ENCODE results near the gene KDSR. TPM values are rescaled to one million over a fixed set of nuclear protein-coding genes. Genes with fewer than 3 reads are reported as not detected.

The KDSR gene
- total and polyA plus RNA-seq, 9 of the 15 experiments (the other 6 are each of a cell fraction or from before 2014, with no cell fraction given) = 4.0 to 24.7 (median 12.4) TPM

DNA sequence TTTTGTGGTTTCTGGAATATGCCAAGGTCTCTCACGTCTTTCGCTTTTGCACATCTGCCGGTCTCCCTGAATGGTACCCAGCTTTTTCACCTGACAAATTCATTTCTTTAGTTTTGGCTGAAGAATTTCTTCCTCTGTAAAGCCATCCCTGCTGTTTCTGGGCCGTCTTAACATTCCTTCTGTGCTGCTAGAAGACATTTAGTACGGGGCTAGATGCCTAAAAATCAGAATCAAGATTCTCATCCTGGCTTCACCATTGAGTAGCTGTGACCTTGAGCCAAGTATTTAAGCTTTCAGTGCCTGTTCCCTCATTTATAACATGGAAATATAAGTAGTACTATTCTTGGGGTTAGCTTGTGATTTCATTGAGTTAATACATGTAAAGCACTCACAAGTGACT is 41.0 kb downstream of the KDSR start (continued):
- TF ChIP-seq, protein P1, sequence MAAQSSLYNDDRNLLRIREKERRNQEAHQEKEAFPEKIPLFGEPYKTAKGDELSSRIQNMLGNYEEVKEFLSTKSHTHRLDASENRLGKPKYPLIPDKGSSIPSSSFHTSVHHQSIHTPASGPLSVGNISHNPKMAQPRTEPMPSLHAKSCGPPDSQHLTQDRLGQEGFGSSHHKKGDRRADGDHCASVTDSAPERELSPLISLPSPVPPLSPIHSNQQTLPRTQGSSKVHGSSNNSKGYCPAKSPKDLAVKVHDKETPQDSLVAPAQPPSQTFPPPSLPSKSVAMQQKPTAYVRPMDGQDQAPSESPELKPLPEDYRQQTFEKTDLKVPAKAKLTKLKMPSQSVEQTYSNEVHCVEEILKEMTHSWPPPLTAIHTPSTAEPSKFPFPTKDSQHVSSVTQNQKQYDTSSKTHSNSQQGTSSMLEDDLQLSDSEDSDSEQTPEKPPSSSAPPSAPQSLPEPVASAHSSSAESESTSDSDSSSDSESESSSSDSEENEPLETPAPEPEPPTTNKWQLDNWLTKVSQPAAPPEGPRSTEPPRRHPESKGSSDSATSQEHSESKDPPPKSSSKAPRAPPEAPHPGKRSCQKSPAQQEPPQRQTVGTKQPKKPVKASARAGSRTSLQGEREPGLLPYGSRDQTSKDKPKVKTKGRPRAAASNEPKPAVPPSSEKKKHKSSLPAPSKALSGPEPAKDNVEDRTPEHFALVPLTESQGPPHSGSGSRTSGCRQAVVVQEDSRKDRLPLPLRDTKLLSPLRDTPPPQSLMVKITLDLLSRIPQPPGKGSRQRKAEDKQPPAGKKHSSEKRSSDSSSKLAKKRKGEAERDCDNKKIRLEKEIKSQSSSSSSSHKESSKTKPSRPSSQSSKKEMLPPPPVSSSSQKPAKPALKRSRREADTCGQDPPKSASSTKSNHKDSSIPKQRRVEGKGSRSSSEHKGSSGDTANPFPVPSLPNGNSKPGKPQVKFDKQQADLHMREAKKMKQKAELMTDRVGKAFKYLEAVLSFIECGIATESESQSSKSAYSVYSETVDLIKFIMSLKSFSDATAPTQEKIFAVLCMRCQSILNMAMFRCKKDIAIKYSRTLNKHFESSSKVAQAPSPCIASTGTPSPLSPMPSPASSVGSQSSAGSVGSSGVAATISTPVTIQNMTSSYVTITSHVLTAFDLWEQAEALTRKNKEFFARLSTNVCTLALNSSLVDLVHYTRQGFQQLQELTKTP (IDR thresholded peaks at IDR 0.05; ENCODE audit: low read depth in 1 of 2, partially characterized antibody in 2 of 2) = no peak
- TF ChIP-seq CEBPG (CRISPR knock-in tag; IDR thresholded peaks at IDR 0.05) = no peak
- no peak for TF ChIP-seq CEBPG (tag; conservative IDR thresholded peaks at IDR 0.05 in 1 of 2, IDR thresholded peaks at IDR 0.05 in 1 of 2)
- no peak for TF ChIP-seq MYBL2 (IDR thresholded peaks at IDR 0.05; ENCODE audit: low read depth)
- no peak for TF ChIP-seq MYBL2 (CRISPR knock-in tag; IDR thresholded peaks at IDR 0.05; ENCODE audit: borderline replicate concordance)
- TF ChIP-seq ZFP30 (CRISPR knock-in tag; IDR thresholded peaks at IDR 0.05; ENCODE audit: borderline replicate concordance) = no peak
- TF ChIP-seq, protein P2, sequence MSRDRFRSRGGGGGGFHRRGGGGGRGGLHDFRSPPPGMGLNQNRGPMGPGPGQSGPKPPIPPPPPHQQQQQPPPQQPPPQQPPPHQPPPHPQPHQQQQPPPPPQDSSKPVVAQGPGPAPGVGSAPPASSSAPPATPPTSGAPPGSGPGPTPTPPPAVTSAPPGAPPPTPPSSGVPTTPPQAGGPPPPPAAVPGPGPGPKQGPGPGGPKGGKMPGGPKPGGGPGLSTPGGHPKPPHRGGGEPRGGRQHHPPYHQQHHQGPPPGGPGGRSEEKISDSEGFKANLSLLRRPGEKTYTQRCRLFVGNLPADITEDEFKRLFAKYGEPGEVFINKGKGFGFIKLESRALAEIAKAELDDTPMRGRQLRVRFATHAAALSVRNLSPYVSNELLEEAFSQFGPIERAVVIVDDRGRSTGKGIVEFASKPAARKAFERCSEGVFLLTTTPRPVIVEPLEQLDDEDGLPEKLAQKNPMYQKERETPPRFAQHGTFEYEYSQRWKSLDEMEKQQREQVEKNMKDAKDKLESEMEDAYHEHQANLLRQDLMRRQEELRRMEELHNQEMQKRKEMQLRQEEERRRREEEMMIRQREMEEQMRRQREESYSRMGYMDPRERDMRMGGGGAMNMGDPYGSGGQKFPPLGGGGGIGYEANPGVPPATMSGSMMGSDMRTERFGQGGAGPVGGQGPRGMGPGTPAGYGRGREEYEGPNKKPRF (IDR thresholded peaks at IDR 0.05; ENCODE audit: low read depth, low read length) = no peak
- no peak for TF ChIP-seq ZNF140 (CRISPR knock-in tag; IDR thresholded peaks at IDR 0.05)
- no peak for TF ChIP-seq HDAC8 (tag; IDR thresholded peaks at IDR 0.05)
- TF ChIP-seq PRPF4 (IDR thresholded peaks at IDR 0.05; ENCODE audit: insufficient read depth, low read depth, low read length, poor library complexity, severe bottlenecking) = no peak
- no peak for TF ChIP-seq YY1 (IDR thresholded peaks at IDR 0.05; ENCODE audit: borderline replicate concordance in 1 of 3, control insufficient read depth in 1 of 3, extremely low read depth in 1 of 3, insufficient read depth in 3 of 3, insufficient read length in 1 of 3, insufficient replicate concordance in 2 of 3, low read depth in 1 of 3, low read length in 2 of 3)
